ENCODE data around the gene TNFRSF1A. TPM values are rescaled to one million over a fixed set of nuclear protein-coding genes. Genes with fewer than 3 reads are reported as not detected.

The TNFRSF1A gene
- total and polyA plus RNA-seq, 9 of the 15 experiments (the other 6 are each of a cell fraction or from before 2014, with no cell fraction given) = 0.76 to 43.5 (median 30.0) TPM

DNA sequence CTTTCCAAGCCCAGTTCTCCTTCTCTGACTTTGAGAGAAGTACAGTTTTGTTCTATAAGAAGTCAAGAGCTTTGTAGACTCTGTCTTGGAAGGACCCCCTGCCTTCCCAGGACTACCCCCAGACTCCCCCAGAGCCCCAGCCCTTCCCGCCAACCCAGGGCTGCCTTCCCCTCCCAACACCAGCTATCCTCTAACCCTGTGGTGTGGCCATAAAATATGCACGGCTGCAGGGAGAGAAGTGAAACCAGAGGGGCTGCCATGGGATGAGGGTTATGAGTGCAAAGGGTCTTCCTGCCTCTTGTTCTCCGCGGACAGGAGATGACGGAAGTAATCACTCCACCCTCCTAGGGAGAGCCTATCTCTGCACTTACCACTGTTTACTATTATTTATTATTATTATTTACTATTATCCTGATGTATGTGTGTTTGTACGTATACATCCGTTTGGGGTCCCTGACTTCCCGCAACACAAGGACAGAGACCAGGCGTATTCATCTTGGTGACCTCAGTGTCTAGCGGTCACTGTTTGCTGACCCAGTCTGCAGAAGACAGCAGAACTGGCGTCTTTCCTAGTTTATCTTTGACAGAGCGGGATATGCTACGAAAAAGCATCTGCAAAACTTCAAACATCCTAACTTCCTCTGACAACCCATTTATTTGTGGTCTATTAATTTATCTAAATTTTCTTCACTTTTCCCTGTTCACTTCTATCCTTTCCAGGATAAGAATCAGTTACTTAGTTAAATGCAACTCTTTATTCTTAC lies 37.0 kb upstream of the TNFRSF1A start:
- no peaks in the 10 kb centered on the region for H3K36me3 ChIP-seq (ENCODE audit: control insufficient read depth, insufficient read depth, low read length)
- H4K20me1 ChIP-seq (replicated peaks; ENCODE audit: control insufficient read depth, insufficient read depth, low read length) = no peaks in the 10 kb centered on the region
- H3K79me2 ChIP-seq (ENCODE audit: control insufficient read depth, insufficient read depth, low read length) = peaks cover 7% of the 10 kb centered on the region; the same call in 2 of the 3 replicates
- no peak for DNase-seq (ENCODE audit: extremely low read depth in 1 of 4, low spot score in 3 of 4)
- no peak overlapping the region for H3K4me2 ChIP-seq (ENCODE audit: insufficient read depth, low read length)
- H3K4me1 ChIP-seq (replicated peaks in 1 of 2; ENCODE audit: control insufficient read depth in 2 of 2, insufficient read depth in 2 of 2, low read length in 2 of 2) = peaks cover 11 to 38% of the 10 kb centered on the region in 2 experiments; a peak in 4 of 5 replicates
- ATAC-seq = no peak
- H3K27me3 ChIP-seq (ENCODE audit: control insufficient read depth in 2 of 2, insufficient read depth in 2 of 2, low read length in 2 of 2) = no peaks in the 10 kb centered on the region
- no peak for FAIRE-seq
- WGBS (ENCODE audit: insufficient coverage, low coverage, missing lambda C conversion rate) = 76% methylated on average over 11 of the region's 13 CpGs
- ChIA-PET CTCF (ENCODE audit: low intra/inter-chr PET ratio) (no interaction called here), POLR2A (interaction anchor here (1.3 kb wide), 1 partner anchor 14 kb away, joined by 3 read pairs; no protein-coding TSS in a partner anchor)
- H3K9me1 ChIP-seq (ENCODE audit: control insufficient read depth, insufficient read depth, low read length) = no peaks in the 10 kb centered on the region
- TF ChIP-seq RFX7 (CRISPR knock-in tag; IDR thresholded peaks at IDR 0.05) (no peak), ESRRA (IDR thresholded peaks at IDR 0.05; ENCODE audit: borderline replicate concordance, low read depth) (no peak), ZKSCAN3 (CRISPR knock-in tag; IDR thresholded peaks at IDR 0.05) (no peak), MECOM (CRISPR knock-in tag; IDR thresholded peaks at IDR 0.05) (no peak), FOXA3 (CRISPR knock-in tag; conservative IDR thresholded peaks at IDR 0.05 in 1 of 2, IDR thresholded peaks at IDR 0.05 in 1 of 2) (no peak)
- TF ChIP-seq, protein P1, sequence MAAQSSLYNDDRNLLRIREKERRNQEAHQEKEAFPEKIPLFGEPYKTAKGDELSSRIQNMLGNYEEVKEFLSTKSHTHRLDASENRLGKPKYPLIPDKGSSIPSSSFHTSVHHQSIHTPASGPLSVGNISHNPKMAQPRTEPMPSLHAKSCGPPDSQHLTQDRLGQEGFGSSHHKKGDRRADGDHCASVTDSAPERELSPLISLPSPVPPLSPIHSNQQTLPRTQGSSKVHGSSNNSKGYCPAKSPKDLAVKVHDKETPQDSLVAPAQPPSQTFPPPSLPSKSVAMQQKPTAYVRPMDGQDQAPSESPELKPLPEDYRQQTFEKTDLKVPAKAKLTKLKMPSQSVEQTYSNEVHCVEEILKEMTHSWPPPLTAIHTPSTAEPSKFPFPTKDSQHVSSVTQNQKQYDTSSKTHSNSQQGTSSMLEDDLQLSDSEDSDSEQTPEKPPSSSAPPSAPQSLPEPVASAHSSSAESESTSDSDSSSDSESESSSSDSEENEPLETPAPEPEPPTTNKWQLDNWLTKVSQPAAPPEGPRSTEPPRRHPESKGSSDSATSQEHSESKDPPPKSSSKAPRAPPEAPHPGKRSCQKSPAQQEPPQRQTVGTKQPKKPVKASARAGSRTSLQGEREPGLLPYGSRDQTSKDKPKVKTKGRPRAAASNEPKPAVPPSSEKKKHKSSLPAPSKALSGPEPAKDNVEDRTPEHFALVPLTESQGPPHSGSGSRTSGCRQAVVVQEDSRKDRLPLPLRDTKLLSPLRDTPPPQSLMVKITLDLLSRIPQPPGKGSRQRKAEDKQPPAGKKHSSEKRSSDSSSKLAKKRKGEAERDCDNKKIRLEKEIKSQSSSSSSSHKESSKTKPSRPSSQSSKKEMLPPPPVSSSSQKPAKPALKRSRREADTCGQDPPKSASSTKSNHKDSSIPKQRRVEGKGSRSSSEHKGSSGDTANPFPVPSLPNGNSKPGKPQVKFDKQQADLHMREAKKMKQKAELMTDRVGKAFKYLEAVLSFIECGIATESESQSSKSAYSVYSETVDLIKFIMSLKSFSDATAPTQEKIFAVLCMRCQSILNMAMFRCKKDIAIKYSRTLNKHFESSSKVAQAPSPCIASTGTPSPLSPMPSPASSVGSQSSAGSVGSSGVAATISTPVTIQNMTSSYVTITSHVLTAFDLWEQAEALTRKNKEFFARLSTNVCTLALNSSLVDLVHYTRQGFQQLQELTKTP (IDR thresholded peaks at IDR 0.05; ENCODE audit: low read depth in 1 of 2, partially characterized antibody in 2 of 2) = no peak
- no peak overlapping the region for H3K27ac ChIP-seq (ENCODE audit: extremely low read depth, low read depth, low read length)
- H2AFZ ChIP-seq (ENCODE audit: low read depth, low read length) = no peak overlapping the region
- in situ Hi-C loops (cut with MboI) (no loop called here), intact Hi-C loops (cut with micrococcal nuclease) (no loop called here)
- no TSS peak for BruUV-seq (replicated peaks)
- no peak overlapping the region for H3K4me3 ChIP-seq
- no peak overlapping the region; a peak in 1 of 4 replicates for H3K9ac ChIP-seq (ENCODE audit: insufficient read depth in 1 of 2, low read depth in 2 of 2, low read length in 2 of 2)
- no peaks in the 10 kb centered on the region for H3K9me3 ChIP-seq (replicated peaks; ENCODE audit: control insufficient read depth, insufficient read depth, low read depth, low read length)

All from K562 (cell line).